ENCODE data around the gene LACRT. TPM values are rescaled to one million over a fixed set of nuclear protein-coding genes. Genes with fewer than 3 reads are reported as not detected.

Gene LACRT
- total and polyA plus RNA-seq, 2 of the 4 experiments (the other 2 are of a cell fraction): not detected

DNA sequence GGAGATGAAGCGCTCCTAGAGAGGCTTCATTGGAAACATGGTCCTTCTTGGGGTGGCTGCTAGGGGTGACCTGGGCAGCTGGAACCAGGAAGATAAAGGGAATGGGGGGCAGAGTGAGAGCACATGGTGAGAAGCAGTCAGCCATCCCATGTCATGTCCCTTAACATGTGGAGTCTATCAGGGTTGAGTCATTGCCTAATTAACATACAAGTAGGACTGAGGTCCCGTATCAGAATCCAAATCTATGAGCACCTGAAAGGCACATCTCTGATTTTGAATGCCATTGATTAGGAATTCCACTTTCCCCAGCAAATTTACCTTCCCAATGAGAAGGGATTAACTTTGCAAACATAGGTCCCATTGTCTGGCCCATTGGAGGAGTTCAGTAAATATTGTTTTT, 25.9 kb downstream of the LACRT start:
- ATAC-seq (ENCODE audit: low read depth) (no peak), DNase-seq (no peak)
- Histone ChIP-seq H3K9me1 (ENCODE audit: insufficient read depth, low read length) (no peaks in the 10 kb centered on the region), H4K20me1 (ENCODE audit: insufficient read depth, low read length) (no peaks in the 10 kb centered on the region), H3K56ac (ENCODE audit: extremely low read depth, insufficient read depth, low read length) (no peak overlapping the region), H2AK5ac (ENCODE audit: low read depth, low read length) (no peak overlapping the region), H3K36me3 (ENCODE audit: control insufficient read depth, insufficient read depth, low read length) (no peaks in the 10 kb centered on the region), H4K8ac (ENCODE audit: low read depth in 2 of 2, low read length in 2 of 2) (no peak overlapping the region), H3K4ac (ENCODE audit: low read depth, low read length) (no peak overlapping the region), H3K14ac (replicated peaks; ENCODE audit: low read depth, low read length) (no peak overlapping the region), H3K4me1 (ENCODE audit: control insufficient read depth, insufficient read depth, low read length) (no peaks in the 10 kb centered on the region), H2BK20ac (ENCODE audit: low read depth, low read length) (no peak overlapping the region), H3K9ac (ENCODE audit: low read depth, low read length) (no peak overlapping the region), H2BK15ac (ENCODE audit: low read depth, low read length) (no peak overlapping the region), H4K91ac (ENCODE audit: insufficient read depth, low read depth, low read length) (no peak overlapping the region), H3K79me1 (ENCODE audit: low read depth in 1 of 2, low read length in 2 of 2) (no peaks in the 10 kb centered on the region), H2BK5ac (ENCODE audit: low read depth, low read length, poor library complexity, severe bottlenecking) (no peak overlapping the region), H3K18ac (ENCODE audit: low read depth, low read length) (no peak overlapping the region), H2BK120ac (ENCODE audit: low read depth, low read length) (no peak overlapping the region), H3K9me3 (ENCODE audit: control insufficient read depth, insufficient read depth, low read length) (no peaks in the 10 kb centered on the region), H3K27ac (ENCODE audit: insufficient read depth, low read length) (no peak overlapping the region), H3K27me3 (ENCODE audit: control insufficient read depth, insufficient read depth, low read length) (peaks cover 4% of the 10 kb centered on the region), H4K5ac (ENCODE audit: low read depth, low read length) (no peak overlapping the region), H3K23ac (ENCODE audit: low read depth, low read length) (no peak overlapping the region), H3K4me3 (ENCODE audit: insufficient read depth, low read depth, low read length) (no peak overlapping the region), H3K4me2 (ENCODE audit: low read depth, low read length) (no peak overlapping the region), H2AK9ac (replicated peaks; ENCODE audit: low read depth, low read length, poor library complexity) (no peak overlapping the region), H2AFZ (replicated peaks; ENCODE audit: low read length, poor library complexity) (no peak overlapping the region)
- WGBS, 2 experiments (ENCODE audit: extremely low coverage in 2 of 2, insufficient read length in 1 of 2): no CpG with 5 or more reads among the region's 2 CpGs
- dilution Hi-C loops (cut with HindIII; ENCODE audit: low sequenced_read_pairs, unreplicated experiment) (no loop called here), intact Hi-C loops (cut with micrococcal nuclease) (no loop called here), in situ Hi-C loops (cut with MboI; ENCODE audit: low sequenced_read_pairs) (no loop called here)
- BruUV-seq (replicated peaks): no TSS peak
- TF ChIP-seq SMC3 (IDR thresholded peaks at IDR 0.05; ENCODE audit: low read depth, low read length): no peak
- no peak for TF ChIP-seq MXI1 (IDR thresholded peaks at IDR 0.05; ENCODE audit: borderline replicate concordance, low read depth, low read length)
- TF ChIP-seq RFX5 (IDR thresholded peaks at IDR 0.05; ENCODE audit: low read depth, low read length): no peak
- no peak for TF ChIP-seq MAFK (IDR thresholded peaks at IDR 0.05; ENCODE audit: low read depth, low read length)
- no peak for TF ChIP-seq CTCF (conservative IDR thresholded peaks at IDR 0.05; ENCODE audit: low read depth, low read length)
- no peak for TF ChIP-seq MAZ (IDR thresholded peaks at IDR 0.05; ENCODE audit: borderline replicate concordance, low read depth, low read length)
- TF ChIP-seq, protein P1, sequence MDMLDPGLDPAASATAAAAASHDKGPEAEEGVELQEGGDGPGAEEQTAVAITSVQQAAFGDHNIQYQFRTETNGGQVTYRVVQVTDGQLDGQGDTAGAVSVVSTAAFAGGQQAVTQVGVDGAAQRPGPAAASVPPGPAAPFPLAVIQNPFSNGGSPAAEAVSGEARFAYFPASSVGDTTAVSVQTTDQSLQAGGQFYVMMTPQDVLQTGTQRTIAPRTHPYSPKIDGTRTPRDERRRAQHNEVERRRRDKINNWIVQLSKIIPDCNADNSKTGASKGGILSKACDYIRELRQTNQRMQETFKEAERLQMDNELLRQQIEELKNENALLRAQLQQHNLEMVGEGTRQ (IDR thresholded peaks at IDR 0.05; ENCODE audit: low read depth, low read length): no peak
- TF ChIP-seq RAD21 (IDR thresholded peaks at IDR 0.05; ENCODE audit: low read length): no peak
- no peak for TF ChIP-seq BHLHE40 (IDR thresholded peaks at IDR 0.05; ENCODE audit: low read depth, low read length)
- no peak for TF ChIP-seq NFE2L2 (IDR thresholded peaks at IDR 0.05; ENCODE audit: low read depth, low read length)
- TF ChIP-seq RCOR1 (IDR thresholded peaks at IDR 0.05; ENCODE audit: insufficient replicate concordance, low read length): no peak
- no peak for TF ChIP-seq CEBPB (IDR thresholded peaks at IDR 0.05; ENCODE audit: low read depth, low read length)
- TF ChIP-seq CHD1 (IDR thresholded peaks at IDR 0.05; ENCODE audit: low read depth, low read length): no peak
- no peak for TF ChIP-seq FOS (IDR thresholded peaks at IDR 0.05; ENCODE audit: low read depth, low read length)
- TF ChIP-seq ELK1 (IDR thresholded peaks at IDR 0.05; ENCODE audit: borderline replicate concordance, low read depth, low read length): no peak
- CTCF ChIA-PET: no interaction called here
- POLR2A ChIA-PET (ENCODE audit: unreplicated experiment): no interaction called here
